ENCODE data around the gene CDK14.

CDK14 gene

DNA sequence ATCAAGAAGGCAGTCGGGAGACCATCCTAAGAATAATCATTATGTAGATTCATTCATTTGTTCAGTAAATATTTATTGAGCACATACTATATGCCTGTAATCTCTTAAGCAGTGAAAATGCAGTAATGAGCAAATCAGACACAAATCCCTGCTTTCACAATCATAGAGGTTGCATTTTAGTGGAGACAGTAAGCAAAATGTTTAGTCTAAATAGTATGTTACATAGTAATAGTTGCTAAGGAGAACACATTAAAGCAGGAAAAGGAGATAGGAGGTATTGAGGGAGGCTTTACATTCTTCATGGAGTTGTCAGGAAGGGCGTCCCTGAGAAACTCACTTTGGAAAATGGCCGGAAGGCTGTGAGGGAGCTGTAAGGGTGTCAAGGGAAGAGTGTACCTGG is 79.9 kb downstream of the CDK14 start:
- FAIRE-seq, result no peak
- no peak for DNase-seq (ENCODE audit: insufficient read length, low spot score)

GRCh38 chr7:90677486-90678404 is 81.6 kb downstream of the CDK14 start:
- no peak for DNase-seq (ENCODE audit: insufficient read length, low spot score)
- FAIRE-seq, result no peak

GRCh38 chr7:90678986-90679385 is 82.9 kb downstream of the CDK14 start:
- DNase-seq (ENCODE audit: insufficient read length, low spot score) (no peak), FAIRE-seq (no peak)

- FAIRE-seq (no peak), DNase-seq (ENCODE audit: insufficient read length, low spot score) (no peak)
Measured at GRCh38 chr7:90680484-90680883, 84.4 kb downstream of the CDK14 start.

GRCh38 chr7:90681336-90682022 is 85.4 kb downstream of the CDK14 start:
- FAIRE-seq (no peak), DNase-seq (ENCODE audit: insufficient read length, low spot score) (no peak)

- FAIRE-seq, result no peak
- DNase-seq (ENCODE audit: insufficient read length, low spot score), result no peak
Measured at GRCh38 chr7:90686146-90686545, 90.0 kb downstream of the CDK14 start.

- DNase-seq (ENCODE audit: insufficient read length, low spot score), result no peak
Measured at GRCh38 chr7:90688810-90689209, 92.7 kb downstream of the CDK14 start.

DNA sequence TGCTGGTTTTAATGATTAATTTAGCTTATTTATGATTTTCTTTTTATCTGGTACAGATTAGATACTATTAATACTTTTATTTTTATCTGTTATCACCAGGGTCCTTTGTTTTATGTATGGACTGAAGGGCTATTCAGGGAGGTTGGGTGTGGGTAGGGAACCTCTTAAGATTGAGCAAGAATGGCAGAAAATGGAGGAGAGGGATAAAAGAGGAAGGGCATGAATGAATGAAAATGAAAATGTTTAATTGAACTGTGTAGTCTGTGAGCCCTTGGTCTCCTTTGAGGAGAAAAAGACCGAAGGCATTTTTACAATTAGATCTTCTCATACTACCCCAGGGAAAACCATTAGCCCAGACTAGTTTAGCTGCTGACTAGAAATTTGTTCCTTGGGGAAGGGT is 93.1 kb downstream of the CDK14 start:
- DNase-seq (ENCODE audit: insufficient read length, low spot score) (no peak), FAIRE-seq (no peak)

More at GRCh38 chr7:90688810-90689209, 92.7 kb downstream of the CDK14 start:
- FAIRE-seq, result no peak

DNA sequence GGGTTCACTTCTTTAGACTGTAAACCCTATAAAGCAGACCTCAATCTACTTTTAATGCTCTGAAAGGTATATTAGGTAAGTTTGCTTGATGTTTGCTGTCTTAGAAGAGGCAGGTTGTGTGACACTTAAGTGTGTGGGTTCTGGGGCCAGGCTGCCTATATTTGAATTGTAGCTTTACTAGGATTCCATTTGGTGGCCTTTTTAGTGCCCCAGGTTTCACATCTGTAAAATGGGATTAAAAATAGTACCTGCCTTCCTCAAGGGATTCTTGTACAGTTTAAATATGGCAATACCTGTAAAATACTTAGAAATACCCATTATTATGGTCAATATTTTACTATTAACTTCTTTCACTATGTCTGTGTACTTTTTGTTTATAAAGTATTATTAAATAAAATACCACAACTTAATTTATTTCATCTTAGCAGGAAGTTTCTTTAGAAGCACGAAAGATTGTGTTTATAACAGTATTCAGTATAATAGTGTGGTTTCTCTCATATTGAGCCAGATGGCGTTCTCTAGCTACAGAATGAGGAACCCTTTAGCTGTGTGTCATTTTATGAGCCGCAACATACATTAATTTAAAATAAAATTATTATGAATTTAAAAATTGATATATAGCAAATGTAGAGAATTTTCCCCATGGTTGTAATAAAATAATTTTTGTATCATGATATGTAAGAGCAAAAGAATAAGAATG is 94.2 kb downstream of the CDK14 start:
- no peak for DNase-seq (ENCODE audit: insufficient read length, low spot score)
- no peak for FAIRE-seq

GRCh38 chr7:90692396-90692795 is 96.3 kb downstream of the CDK14 start:
- FAIRE-seq (no peak), DNase-seq (ENCODE audit: insufficient read length, low spot score) (no peak)

GRCh38 chr7:90692947-90693346 is 96.8 kb downstream of the CDK14 start:
- DNase-seq (ENCODE audit: insufficient read length, low spot score), result no peak
- FAIRE-seq, result no peak

GRCh38 chr7:90693939-90694338 is 97.8 kb downstream of the CDK14 start:
- FAIRE-seq (no peak), DNase-seq (ENCODE audit: insufficient read length, low spot score) (no peak)

GRCh38 chr7:90698616-90699015 is 102.5 kb downstream of the CDK14 start:
- no peak for DNase-seq (ENCODE audit: insufficient read length, low spot score)
- FAIRE-seq, result no peak

GRCh38 chr7:90701021-90701420 is 104.9 kb downstream of the CDK14 start:
- DNase-seq (ENCODE audit: insufficient read length, low spot score) (no peak), FAIRE-seq (no peak)

GRCh38 chr7:90701771-90702170 is 105.7 kb downstream of the CDK14 start:
- DNase-seq (ENCODE audit: insufficient read length, low spot score) (no peak), FAIRE-seq (no peak)

DNA sequence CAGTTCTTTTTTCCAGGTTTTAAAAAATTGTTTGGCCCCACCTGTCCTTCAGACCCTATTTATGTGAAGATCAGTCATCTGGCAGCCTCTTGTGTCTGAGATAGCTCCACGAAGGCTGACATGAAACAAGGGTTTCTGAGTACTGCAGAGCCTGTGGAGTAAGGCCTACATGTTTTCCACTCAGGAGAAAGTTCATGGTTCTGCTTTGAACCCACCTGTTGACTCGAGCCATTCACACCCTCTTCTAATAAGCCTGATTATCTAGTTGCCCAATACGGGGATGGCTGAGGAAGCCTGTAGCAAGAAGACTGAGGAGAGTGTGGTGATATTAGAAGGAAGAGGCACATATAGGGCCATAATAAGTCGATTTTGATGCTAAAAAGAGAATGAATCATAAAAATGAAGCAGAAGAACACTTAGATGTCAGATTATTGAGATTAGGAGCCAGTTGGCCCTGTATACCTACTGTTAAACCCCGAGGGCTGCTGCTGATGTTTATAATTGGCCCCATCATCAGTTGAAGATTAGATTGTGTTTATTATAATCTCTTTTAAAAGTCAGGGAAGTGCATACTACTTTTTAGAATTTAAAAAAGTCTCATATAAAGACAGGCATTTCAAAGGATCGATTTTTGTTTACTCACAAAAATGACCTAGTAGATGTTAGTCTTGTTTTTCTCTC is 109.4 kb downstream of the CDK14 start:
- DNase-seq (ENCODE audit: insufficient read length, low spot score), result no peak
- no peak for FAIRE-seq

DNA sequence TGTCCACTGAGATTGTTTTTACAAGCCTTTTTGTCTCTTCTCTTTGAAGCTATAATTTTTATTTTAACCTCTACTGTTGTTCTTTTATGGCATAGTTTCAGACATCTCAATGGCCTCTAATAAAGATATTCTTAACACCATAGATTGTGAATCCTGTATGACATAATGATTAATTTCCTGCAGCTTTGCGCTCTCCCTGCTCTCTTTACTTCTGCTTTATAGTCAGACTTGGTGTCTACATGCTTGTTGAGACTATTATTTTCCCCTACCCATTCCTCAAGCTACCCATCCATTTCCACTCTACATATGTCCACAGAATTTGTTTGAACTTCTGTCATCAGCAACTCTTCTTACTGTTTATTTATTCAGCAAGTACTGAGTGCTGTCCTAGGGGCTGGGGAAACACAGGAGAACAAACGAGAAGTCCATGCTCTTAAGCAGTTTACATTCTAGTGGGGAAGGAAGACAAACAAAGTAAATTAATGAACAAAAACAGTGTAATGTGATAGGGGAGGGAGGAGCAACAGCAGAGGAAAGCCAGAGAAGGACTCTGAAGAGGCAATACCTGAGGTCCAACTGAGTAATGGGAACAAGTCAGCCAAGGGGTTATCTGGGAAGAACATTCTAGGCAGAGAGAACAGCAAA is 110.1 kb downstream of the CDK14 start:
- FAIRE-seq, result no peak
- no peak for DNase-seq (ENCODE audit: insufficient read length, low spot score)

GRCh38 chr7:90708841-90709317 is 112.8 kb downstream of the CDK14 start:
- FAIRE-seq (no peak), DNase-seq (ENCODE audit: insufficient read length, low spot score) (no peak)

DNA sequence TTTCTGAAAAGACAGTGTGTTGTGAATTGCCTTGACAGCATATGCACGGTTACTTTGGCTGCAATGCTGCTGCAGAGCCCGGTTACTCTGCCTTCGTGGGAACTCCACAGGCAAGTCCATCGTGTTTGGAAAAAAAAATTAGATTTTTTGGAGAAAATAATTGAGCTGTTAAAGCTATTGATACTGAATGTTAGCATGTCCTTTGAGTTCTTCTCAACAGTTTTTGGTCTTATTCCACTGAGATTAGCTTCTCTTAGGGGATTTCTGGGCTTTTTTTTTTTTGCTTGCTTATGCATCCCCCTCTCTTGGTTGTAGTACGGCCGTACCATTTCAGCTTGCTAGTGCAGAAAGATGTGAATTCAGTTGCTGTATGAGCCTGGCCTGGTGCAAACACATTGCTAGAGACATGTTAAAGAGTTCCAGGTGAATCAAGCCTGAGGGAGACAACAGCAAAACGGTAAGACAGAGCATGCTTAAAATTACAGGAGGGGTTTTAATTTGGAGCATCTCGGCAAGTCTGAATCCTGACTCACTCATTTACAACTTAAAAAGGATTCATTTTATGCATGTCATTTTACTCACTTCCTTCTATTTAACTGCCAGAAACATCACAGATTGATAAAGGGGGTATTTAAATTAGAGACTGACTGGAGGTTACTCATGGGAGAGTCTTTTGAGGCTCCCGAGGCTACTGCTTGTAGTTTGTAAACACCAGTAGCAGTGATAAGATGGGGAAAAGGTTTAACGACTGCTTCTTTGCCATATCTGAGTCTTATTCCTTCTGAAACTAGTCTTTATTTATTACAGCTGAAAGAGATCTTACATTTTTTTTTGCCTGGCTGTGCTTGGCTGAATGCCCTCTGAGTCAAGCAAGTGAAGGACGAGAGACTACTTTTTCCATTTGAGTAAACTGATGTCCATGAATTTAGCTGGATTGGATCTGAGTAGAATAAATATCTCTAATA is 113.7 kb downstream of the CDK14 start:
- DNase-seq (ENCODE audit: insufficient read length, low spot score) (no peak), FAIRE-seq (no peak)

Data from HTR-8/SVneo (cell line).